ENCODE measurements around the gene FHAD1.

DNA sequence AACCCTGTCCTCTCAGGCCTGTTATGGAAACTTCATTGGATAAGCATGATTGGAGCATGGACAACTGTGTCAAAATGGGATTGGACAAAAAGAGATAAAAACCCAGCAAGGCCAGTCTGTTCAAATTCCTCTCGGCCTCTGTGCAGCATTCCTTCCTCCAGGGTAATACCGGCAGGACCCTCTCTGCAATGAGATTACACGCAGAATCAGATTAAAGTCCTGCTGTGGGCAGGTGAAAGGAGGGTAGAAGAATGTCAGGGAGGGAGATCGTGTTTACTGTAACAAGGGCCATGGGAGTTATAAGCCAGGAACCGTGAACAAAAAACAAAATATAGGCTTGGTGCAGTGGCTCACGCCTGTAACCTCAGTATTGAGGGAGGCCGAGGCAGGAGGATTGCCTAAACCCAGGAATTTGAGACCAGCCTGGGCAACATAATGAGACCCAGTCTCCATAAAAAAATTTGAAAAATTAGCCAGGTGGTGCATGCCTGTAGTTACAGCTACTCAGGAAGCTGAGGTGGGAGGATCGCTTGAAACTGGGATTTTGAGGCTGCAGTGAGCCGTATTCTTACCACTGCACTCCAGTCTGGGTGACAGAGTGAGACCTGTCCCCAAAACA lies 157.0 kb downstream of the FHAD1 start:
- TF ChIP-seq EZH2 (optimal IDR thresholded peaks at IDR 0.05; ENCODE audit: low read depth, low read length), result no peak
- TF ChIP-seq, protein P1, sequence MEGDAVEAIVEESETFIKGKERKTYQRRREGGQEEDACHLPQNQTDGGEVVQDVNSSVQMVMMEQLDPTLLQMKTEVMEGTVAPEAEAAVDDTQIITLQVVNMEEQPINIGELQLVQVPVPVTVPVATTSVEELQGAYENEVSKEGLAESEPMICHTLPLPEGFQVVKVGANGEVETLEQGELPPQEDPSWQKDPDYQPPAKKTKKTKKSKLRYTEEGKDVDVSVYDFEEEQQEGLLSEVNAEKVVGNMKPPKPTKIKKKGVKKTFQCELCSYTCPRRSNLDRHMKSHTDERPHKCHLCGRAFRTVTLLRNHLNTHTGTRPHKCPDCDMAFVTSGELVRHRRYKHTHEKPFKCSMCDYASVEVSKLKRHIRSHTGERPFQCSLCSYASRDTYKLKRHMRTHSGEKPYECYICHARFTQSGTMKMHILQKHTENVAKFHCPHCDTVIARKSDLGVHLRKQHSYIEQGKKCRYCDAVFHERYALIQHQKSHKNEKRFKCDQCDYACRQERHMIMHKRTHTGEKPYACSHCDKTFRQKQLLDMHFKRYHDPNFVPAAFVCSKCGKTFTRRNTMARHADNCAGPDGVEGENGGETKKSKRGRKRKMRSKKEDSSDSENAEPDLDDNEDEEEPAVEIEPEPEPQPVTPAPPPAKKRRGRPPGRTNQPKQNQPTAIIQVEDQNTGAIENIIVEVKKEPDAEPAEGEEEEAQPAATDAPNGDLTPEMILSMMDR (IDR thresholded peaks at IDR 0.05; ENCODE audit: low read length), result no peak

All from MM.1S (cell line).